Gastroesophageal sphincter (tissue), 4 donors: ENCODE data around the gene PTPRU. TPM values are rescaled to one million over a fixed set of nuclear protein-coding genes. Genes with fewer than 3 reads are reported as not detected.

Source experiments
- ATAC-seq: fragments of 150-250 bp; one replicate; pipeline ENCODE4 v1.9.1; 2016; ENCODE audit warnings: mild to moderate bottlenecking, moderate library complexity
- H3K27ac ChIP-seq, 4 donors: fragments of 200-600 bp; sonication (generic) in 3 of 4; 1 replicate in 3 of 4; 2 replicates in 1 of 4; pipeline ENCODE4 v1.5.1; 2016 to 2019
- H3K27me3 ChIP-seq: fragments of 200-600 bp; sonication (generic); one replicate; pipeline ENCODE4 v1.5.1; 2019
- H3K36me3 ChIP-seq, 2 donors: fragments of 200-600 bp; sonication (generic); one replicate each; pipeline ENCODE4 v1.5.1; 2019; ENCODE audit warnings: control low read depth in 1 of 2
- H3K4me1 ChIP-seq, 3 donors: fragments of 200-600 bp; sonication (generic); 1 replicate in 2 of 3; 2 replicates in 1 of 3; pipeline ENCODE4 v1.5.1; 2016 to 2019; ENCODE audit warnings: control low read depth in 2 of 3
- H3K4me3 ChIP-seq, 2 donors: fragments of 200-600 bp; sonication (generic); one replicate each; pipeline ENCODE4 v1.5.1; 2019; ENCODE audit warnings: mild to moderate bottlenecking in 1 of 2, moderate library complexity in 1 of 2
- H3K9me3 ChIP-seq, 3 donors: fragments of 200-600 bp; sonication (generic); one replicate each; pipeline ENCODE4 v1.5.1; 2017 to 2019; ENCODE audit warnings: control low read depth in 2 of 3
- CTCF ChIP-seq, 4 experiments: fragments of 200-600 bp in 2 of 4; fragments of 450-650 bp in 2 of 4; sonication (generic) in 1 of 4; IDR thresholded peaks; one replicate each; pipeline ENCODE4 v1.5.1; 2017 to 2019; ENCODE audit warnings: antibody characterized with exemption in 4 of 4, mild to moderate bottlenecking in 2 of 4, moderate library complexity in 2 of 4
- EP300 ChIP-seq: sonication (generic); formaldehyde crosslinking; IDR thresholded peaks from one replicate; pipeline ENCODE4 v1.6.1; 2017; ENCODE audit warnings: antibody characterized with exemption, mild to moderate bottlenecking
- POLR2A ChIP-seq, 2 donors: fragments of 450-650 bp; IDR thresholded peaks; one replicate each; pipeline ENCODE4 v1.6.1; 2017; ENCODE audit warnings: antibody characterized with exemption in 2 of 2, mild to moderate bottlenecking in 2 of 2, moderate library complexity in 1 of 2
- POLR2AphosphoS5 ChIP-seq: sonication (generic); formaldehyde crosslinking; IDR thresholded peaks from one replicate; pipeline ENCODE4 v1.6.1; 2017; ENCODE audit warnings: antibody characterized with exemption
- WGBS, 2 donors: methylation state at CpG; one replicate each; pipeline ENCODE4 v1.1.5; 2018; ENCODE audit warnings: low coverage in 1 of 2; 5-methylcytosine and 5-hydroxymethylcytosine counted together
- total RNA-seq, 4 donors: library from RNA; depleted of rRNA; stranded (reverse); fragments of >200 nt; gene quantifications; one replicate each; pipeline ENCODE4 v1.1.0, GENCODE V29; 2016

PTPRU gene
- total RNA-seq, 4 donors from 2014 or later = 11.1 to 30.5 (median 23.7) TPM

GRCh38 chr1:29201595-29202051, 34.7 kb upstream of the PTPRU start:
- no peak for TF ChIP-seq CTCF (IDR thresholded peaks at IDR 0.05)
- TF ChIP-seq POLR2AphosphoS5 = no peak
- TF ChIP-seq EP300 = no peak
- no peaks in the 10 kb centered on the region for H3K9me3 ChIP-seq
- H3K27ac ChIP-seq = peak overlapping the region in 3 of 4 donors; percentile 75 to 89 (median 76)
- H3K27me3 ChIP-seq = no peaks in the 10 kb centered on the region
- 90 to 95% methylated on average over 2 to 6 of the region's 6 CpGs for WGBS, 2 donors
- H3K4me1 ChIP-seq = peaks cover 3 to 12% (median 10%) of the 10 kb centered on the region in 3 donors
- H3K4me3 ChIP-seq = no peak overlapping the region
- ATAC-seq = no peak
- peaks cover 0 to 86% of the 10 kb centered on the region in 2 donors for H3K36me3 ChIP-seq

- Histone ChIP-seq H3K9me3 (no peaks in the 10 kb centered on the region), H3K27me3 (no peaks in the 10 kb centered on the region), H3K4me3 (no peak overlapping the region), H3K4me1 (peaks cover 3 to 12% (median 10%) of the 10 kb centered on the region in 3 donors), H3K36me3 (peaks cover 0 to 86% of the 10 kb centered on the region in 2 donors), H3K27ac (peak overlapping the region; percentile 75 to 89 (median 78))
- TF ChIP-seq EP300 = no peak
- no peak for TF ChIP-seq POLR2AphosphoS5
- TF ChIP-seq CTCF (IDR thresholded peaks at IDR 0.05) = no peak
- no peak for ATAC-seq
- 60% methylated on average over 1 of the region's 1 CpG; no CpG with 5 or more reads in 1 of the 2 donors for WGBS, 2 donors
Measured at GRCh38 chr1:29202053-29202452, 34.3 kb upstream of the PTPRU start.

- H3K27me3 ChIP-seq = no peaks in the 10 kb centered on the region
- H3K4me3 ChIP-seq = no peak overlapping the region
- H3K27ac ChIP-seq = peak overlapping the region; percentile 75 to 89 (median 78)
- H3K36me3 ChIP-seq = peaks cover 0 to 81% of the 10 kb centered on the region in 2 donors
- peaks cover 3 to 12% (median 10%) of the 10 kb centered on the region in 3 donors for H3K4me1 ChIP-seq
- WGBS, 2 donors = 17 to 58% methylated on average over 3 to 10 of the region's 14 CpGs
- TF ChIP-seq CTCF (IDR thresholded peaks at IDR 0.05) (peak in 3 of 4 experiments; percentile 95 to 98 (median 97)), EP300 (no peak), POLR2A (IDR thresholded peaks at IDR 0.05) (no peak), POLR2AphosphoS5 (peak; percentile 91)
- H3K9me3 ChIP-seq = no peaks in the 10 kb centered on the region
- ATAC-seq = peak; percentile 98
Measured at GRCh38 chr1:29202584-29203340, 33.6 kb upstream of the PTPRU start.

GRCh38 chr1:29208442-29208841, 27.9 kb upstream of the PTPRU start:
- 71 to 79% methylated on average over 4 of the region's 4 CpGs for WGBS, 2 donors
- no peak for TF ChIP-seq EP300
- TF ChIP-seq POLR2AphosphoS5 = no peak
- ATAC-seq = no peak
- Histone ChIP-seq H3K27me3 (no peaks in the 10 kb centered on the region), H3K36me3 (peaks cover 0 to 81% of the 10 kb centered on the region in 2 donors), H3K9me3 (no peaks in the 10 kb centered on the region), H3K4me1 (no peaks in the 10 kb centered on the region), H3K27ac (no peak overlapping the region), H3K4me3 (no peak overlapping the region)

- H3K27me3 ChIP-seq = no peaks in the 10 kb centered on the region
- WGBS, 2 donors = 84 to 88% methylated on average over 4 to 5 of the region's 5 CpGs
- TF ChIP-seq CTCF (IDR thresholded peaks at IDR 0.05) = no peak
- TF ChIP-seq POLR2AphosphoS5 = no peak
- no peak for TF ChIP-seq POLR2A (IDR thresholded peaks at IDR 0.05)
- no peak for TF ChIP-seq EP300
- no peak overlapping the region for H3K27ac ChIP-seq
- no peak for ATAC-seq
- H3K36me3 ChIP-seq = peaks cover 0 to 82% of the 10 kb centered on the region in 2 donors
- H3K4me3 ChIP-seq = no peak overlapping the region
- H3K9me3 ChIP-seq = no peaks in the 10 kb centered on the region
- no peaks in the 10 kb centered on the region for H3K4me1 ChIP-seq
Measured at GRCh38 chr1:29209173-29209572, 27.1 kb upstream of the PTPRU start.
